ENCODE measurements around the gene PLD1.

- TF ChIP-seq EP300 (IDR thresholded peaks at IDR 0.05) (no peak), POLR2A (IDR thresholded peaks at IDR 0.05) (no peak)
These were observed 7.2 kb downstream of the PLD1 start for GRCh38 chr3:171803044-171803443.
